K562 (cell line): ENCODE measurements around the gene ITPK1. TPM values are rescaled to one million over a fixed set of nuclear protein-coding genes. Genes with fewer than 3 reads are reported as not detected.

ENCODE experiments used
- ATAC-seq: fragments of 200-7000 bp; cut with Tn5 transposase; 3 replicates; pipeline ENCODE4 v1.9.1; 2020; ENCODE audit warnings: moderate library complexity
- BruUV-seq: library from RNA; stranded (reverse); fragments of 400-500 nt; replicated peaks from 2 replicates; lab custom pipeline; 2021; lab: Mats Ljungman, UMichigan
- CTCF ChIA-PET: fragments of 300-600 bp; formaldehyde crosslinking; extraction: SDS; loops from one replicate; lab custom pipeline; 2021; ENCODE audit warnings: low intra/inter-chr PET ratio; lab: Yijun Ruan, JAX
- POLR2A ChIA-PET: fragments of 300-600, 350-650 bp; sonication (Branson Sonifier 250); formaldehyde crosslinking; extraction: SDS; loops from one replicate; lab custom pipeline; 2021; ENCODE audit warnings: antibody characterized with exemption, inconsistent platforms; lab: Yijun Ruan, JAX
- DNase-seq, 4 experiments: peaks; one replicate each; pipeline versions ENCODE4 v3.0.0 to v3.0.0-alpha.2; 2011 to 2018; ENCODE audit warnings: low spot score in 3 of 4, mixed read lengths in 3 of 4; ENCODE audit errors: extremely low read depth in 1 of 4
- FAIRE-seq: peaks from 2 replicates; lab custom pipeline; 2011; peaks lifted over from hg19 to GRCh38; lab: Jason Lieb, UNC
- H2AFZ ChIP-seq: 2 replicates; pipeline ENCODE4 v1.6.0; 2011; ENCODE audit warnings: low read depth, low read length, control low read depth, inconsistent platforms
- H3K27ac ChIP-seq: fragments of 200-600 bp; 3 replicates; pipeline ENCODE4 v1.8.0; 2011; ENCODE audit warnings: low read depth, mild to moderate bottlenecking, control low read depth, inconsistent platforms, low read length, moderate library complexity, mixed read lengths; ENCODE audit errors: extremely low read depth
- H3K27me3 ChIP-seq, 2 experiments: fragments of 300-600 bp in 1 of 2; 2 replicates in 1 of 2; 3 replicates in 1 of 2; pipeline versions ENCODE4 v1.6.0 to v1.8.0; 2011; ENCODE audit warnings: inconsistent platforms in 2 of 2, low read length in 2 of 2, mild to moderate bottlenecking in 1 of 2, mixed read lengths in 1 of 2, moderate library complexity in 1 of 2; ENCODE audit not compliant: control insufficient read depth in 2 of 2, insufficient read depth in 2 of 2
- H3K36me3 ChIP-seq: fragments of 300-600 bp; 3 replicates; pipeline ENCODE4 v1.8.0; 2011; ENCODE audit warnings: mild to moderate bottlenecking, low read length, inconsistent platforms; ENCODE audit not compliant: control insufficient read depth, insufficient read depth
- H3K4me1 ChIP-seq, 2 experiments: fragments of 200-600 bp in 1 of 2; replicated peaks in 1 of 2; 2 replicates in 1 of 2; 3 replicates in 1 of 2; pipeline versions ENCODE4 v1.5.1 to v1.8.0; 2011; ENCODE audit warnings: inconsistent platforms in 2 of 2, low read length in 2 of 2, mild to moderate bottlenecking in 1 of 2, mixed read lengths in 1 of 2, moderate library complexity in 1 of 2; ENCODE audit not compliant: control insufficient read depth in 2 of 2, insufficient read depth in 2 of 2
- H3K4me2 ChIP-seq: 2 replicates; pipeline ENCODE4 v1.6.1; 2011; ENCODE audit warnings: low read length, control low read depth, inconsistent platforms, mixed read lengths; ENCODE audit not compliant: insufficient read depth
- H3K4me3 ChIP-seq: fragments of 200-600 bp; sonication (generic), shearing (Covaris generic); 2 replicates; pipeline ENCODE4 v1.5.1; 2016; ENCODE audit warnings: control low read depth, inconsistent platforms
- H3K79me2 ChIP-seq: fragments of 200-600 bp; 3 replicates; pipeline ENCODE4 v1.8.0; 2011; ENCODE audit warnings: low read length, inconsistent platforms; ENCODE audit not compliant: control insufficient read depth, insufficient read depth
- H3K9ac ChIP-seq, 2 experiments: 2 replicates each; pipeline versions ENCODE4 v1.6.0 to v1.6.1; 2011; ENCODE audit warnings: low read depth in 2 of 2, low read length in 2 of 2, control low read depth in 1 of 2, inconsistent platforms in 1 of 2, mild to moderate bottlenecking in 1 of 2, mixed read lengths in 1 of 2; ENCODE audit not compliant: insufficient read depth in 1 of 2
- H3K9me1 ChIP-seq: one replicate; pipeline ENCODE4 v1.6.0; 2011; ENCODE audit warnings: inconsistent platforms, mild to moderate bottlenecking, low read length, moderate library complexity; ENCODE audit not compliant: control insufficient read depth, insufficient read depth
- H3K9me3 ChIP-seq: replicated peaks from 2 replicates; pipeline ENCODE4 v1.5.1; 2011; ENCODE audit warnings: low read depth, low read length, inconsistent platforms; ENCODE audit not compliant: control insufficient read depth, insufficient read depth
- H4K20me1 ChIP-seq: replicated peaks from 2 replicates; pipeline ENCODE4 v1.6.1; 2011; ENCODE audit warnings: low read length, inconsistent platforms, mixed read lengths; ENCODE audit not compliant: control insufficient read depth, insufficient read depth
- KLF16 ChIP-seq: IDR thresholded peaks from 2 replicates; pipeline ENCODE4 v1.6.1; 2016; ENCODE audit warnings: antibody characterized with exemption
- MAZ ChIP-seq, 2 experiments: fragments of 450-650 bp in 1 of 2; sonication (generic) in 1 of 2; formaldehyde crosslinking; IDR thresholded peaks in 1 of 2; conservative IDR thresholded peaks in 1 of 2; 2 replicates each; pipeline versions ENCODE4 v1.4.0 to v1.5.0; 2020; ENCODE audit warnings: mild to moderate bottlenecking in 1 of 2, missing genetic modification reagents in 1 of 2
- RB1 ChIP-seq: fragments of 450-650 bp; IDR thresholded peaks from 2 replicates; pipeline ENCODE4 v1.6.1; 2017; ENCODE audit warnings: low read depth, mild to moderate bottlenecking
- REST ChIP-seq, 2 experiments: fragments of 450-650 bp; formaldehyde crosslinking in 1 of 2; IDR thresholded peaks; 2 replicates each; pipeline versions ENCODE4 v1.4.0 to v1.6.1; 2014 to 2020; ENCODE audit warnings: mild to moderate bottlenecking in 2 of 2, borderline replicate concordance in 1 of 2, low read depth in 1 of 2
- ZNF668 ChIP-seq: fragments of 250-450 bp; sonication (Bioruptor Pico); IDR thresholded peaks from 2 replicates; pipeline ENCODE4 v1.8.0; 2022; ENCODE audit warnings: mild to moderate bottlenecking, inconsistent platforms
- WGBS: fragments of 100-300 bp; shearing (Covaris generic); methylation state at CpG from one replicate; pipeline ENCODE4 v1.1.6; 2016; ENCODE audit warnings: low coverage, mixed read lengths; ENCODE audit not compliant: insufficient coverage; ENCODE audit errors: missing lambda C conversion rate; 5-methylcytosine and 5-hydroxymethylcytosine counted together
- in situ Hi-C: fragments of 300-500 bp; cut with MboI; formaldehyde crosslinking; loops from 4 replicates; pipeline ENCODE4 v1.15.0; 2018; ENCODE audit warnings: inconsistent platforms, mixed read lengths
- intact Hi-C: fragments of 100-400 bp; cut with micrococcal nuclease; formaldehyde crosslinking; loops from 2 replicates; pipeline ENCODE4 v1.14.2; 2022
- polyA plus RNA-seq, 8 experiments: library from polyadenylated mRNA; depleted of rRNA in 4 of 8; stranded (reverse) in 5 of 8; unstranded in 3 of 8; fragments of >200 nt; fragmentation: Nextera tagmentation in 2 of 8; fragmentation: Illumina TruSeq in 1 of 8; extraction: Ambion mirVana in 2 of 8; extraction: Trizol in 1 of 8; gene quantifications; 2 replicates each; pipeline versions ENCODE4 v1.2.1 to v1.2.3, GENCODE V29; 2011 to 2014; ENCODE audit warnings: inconsistent platforms in 1 of 8, missing spikeins in 1 of 8
- total RNA-seq, 7 experiments: library from RNA; depleted of rRNA in 6 of 7; stranded (reverse); fragments of >200 nt in 6 of 7; fragmentation: Illumina TruSeq in 2 of 7; extraction: Trizol in 2 of 7; gene quantifications; 2 replicates each; pipeline versions ENCODE4 v1.2.1 to v1.2.3, GENCODE V29; 2011 to 2021; ENCODE audit warnings: low replicate concordance in 1 of 7
- TF ChIP-seq, protein P1 (sequence below): fragments of 200-800 bp; sonication (Bioruptor generic); IDR thresholded peaks from 2 replicates; pipeline ENCODE4 v1.6.1; 2017; ENCODE audit warnings: missing genetic modification characterization, missing compliant biosample characterization
- TF ChIP-seq, protein P2 (sequence below): sonication (generic); formaldehyde crosslinking; IDR thresholded peaks from 2 replicates; pipeline ENCODE4 v1.9.0; 2022; ENCODE audit warnings: mild to moderate bottlenecking, missing genetic modification reagents

The ITPK1 gene
- total and polyA plus RNA-seq, 9 of the 15 experiments (the other 6 are each of a cell fraction or from before 2014, with no cell fraction given): 1.2 to 39.2 (median 23.0) TPM

DNA sequence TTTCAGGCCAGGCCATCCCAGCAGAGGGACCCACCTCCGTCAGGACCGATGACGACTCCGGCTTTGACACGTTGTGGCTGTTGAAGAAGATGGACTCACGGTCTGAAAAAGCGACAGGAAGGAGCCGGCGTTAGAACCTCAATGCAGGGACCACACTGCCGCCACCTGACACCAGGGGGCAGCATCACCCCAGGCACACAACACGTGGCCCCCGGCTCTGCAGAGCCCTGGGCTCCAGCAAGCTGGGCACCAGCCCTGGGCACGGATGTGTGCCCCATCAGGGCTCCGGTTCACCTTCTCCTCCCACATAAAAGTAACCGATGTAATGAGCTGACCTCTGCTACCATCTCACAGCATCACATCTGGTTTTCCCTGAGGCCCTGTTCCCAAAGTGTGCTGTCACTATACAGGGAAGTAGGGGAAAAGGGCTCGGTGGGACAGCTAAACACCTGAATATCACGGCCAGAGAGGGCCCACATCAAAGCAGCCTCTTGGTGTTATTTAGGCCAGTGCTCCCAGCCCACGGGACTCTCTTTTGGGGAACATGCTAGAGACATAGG lies 163.7 kb downstream of the ITPK1 start:
- CTCF ChIA-PET: interaction anchor here (0.7 to 2.4 kb wide), 5 partner anchors 114 to 954 kb away, joined by 3 to 18 read pairs (median 4); no protein-coding TSS in a partner anchor
- H3K36me3 ChIP-seq: peaks cover 8% of the 10 kb centered on the region; the same call in 1 of the 3 replicates
- H4K20me1 ChIP-seq: 0 out of 2 replicates have a peak, but pooled peaks cover 5% of the 10 kb centered on the region
- H3K4me1 ChIP-seq: peaks cover 0 to 5% of the 10 kb centered on the region in 2 experiments; a peak in 2 of 5 replicates
- H3K4me2 ChIP-seq: no peak overlapping the region
- H2AFZ ChIP-seq: no peak overlapping the region
- BruUV-seq: no TSS peak
- H3K27ac ChIP-seq: no peak overlapping the region
- peak; percentile 98 for ATAC-seq
- DNase-seq: peak; percentile 69 to 77 (median 74)
- intact Hi-C loops: loop anchor here (1.0 kb wide), 2 partner anchors 161 to 187 kb away; no protein-coding TSS in a partner anchor
- in situ Hi-C loops: loop anchor here (10.0 kb wide), 1 partner anchor 193 kb away; no protein-coding TSS in a partner anchor
- FAIRE-seq: no peak
- WGBS: 13% methylated on average over 15 of the region's 18 CpGs
- POLR2A ChIA-PET: no interaction called here
- no peak overlapping the region for H3K4me3 ChIP-seq
- H3K79me2 ChIP-seq: no peaks in the 10 kb centered on the region
- no peaks in the 10 kb centered on the region for H3K9me1 ChIP-seq
- H3K9ac ChIP-seq: no peak overlapping the region; a peak in 1 of 4 replicates
- H3K9me3 ChIP-seq: no peaks in the 10 kb centered on the region
- H3K27me3 ChIP-seq: no peaks in the 10 kb centered on the region
- TF ChIP-seq, protein P1, sequence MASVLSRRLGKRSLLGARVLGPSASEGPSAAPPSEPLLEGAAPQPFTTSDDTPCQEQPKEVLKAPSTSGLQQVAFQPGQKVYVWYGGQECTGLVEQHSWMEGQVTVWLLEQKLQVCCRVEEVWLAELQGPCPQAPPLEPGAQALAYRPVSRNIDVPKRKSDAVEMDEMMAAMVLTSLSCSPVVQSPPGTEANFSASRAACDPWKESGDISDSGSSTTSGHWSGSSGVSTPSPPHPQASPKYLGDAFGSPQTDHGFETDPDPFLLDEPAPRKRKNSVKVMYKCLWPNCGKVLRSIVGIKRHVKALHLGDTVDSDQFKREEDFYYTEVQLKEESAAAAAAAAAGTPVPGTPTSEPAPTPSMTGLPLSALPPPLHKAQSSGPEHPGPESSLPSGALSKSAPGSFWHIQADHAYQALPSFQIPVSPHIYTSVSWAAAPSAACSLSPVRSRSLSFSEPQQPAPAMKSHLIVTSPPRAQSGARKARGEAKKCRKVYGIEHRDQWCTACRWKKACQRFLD (CRISPR knock-in tag): no peak
- TF ChIP-seq RB1 (0 out of 2 replicates have a peak, but pooled peaks have one; percentile 25), ZNF668 (no peak), MAZ (CRISPR knock-in tag; conservative IDR thresholded peaks at IDR 0.05 in 1 of 2, IDR thresholded peaks at IDR 0.05 in 1 of 2) (peak in 1 of 2 experiments; percentile 37; a peak in 1 of 4 replicates), REST (IDR thresholded peaks at IDR 0.05; ENCODE audit: borderline replicate concordance) (peak; percentile 79), REST (CRISPR knock-in tag; IDR thresholded peaks at IDR 0.05; ENCODE audit: low read depth) (no peak), KLF16 (no peak)
- TF ChIP-seq, protein P2, sequence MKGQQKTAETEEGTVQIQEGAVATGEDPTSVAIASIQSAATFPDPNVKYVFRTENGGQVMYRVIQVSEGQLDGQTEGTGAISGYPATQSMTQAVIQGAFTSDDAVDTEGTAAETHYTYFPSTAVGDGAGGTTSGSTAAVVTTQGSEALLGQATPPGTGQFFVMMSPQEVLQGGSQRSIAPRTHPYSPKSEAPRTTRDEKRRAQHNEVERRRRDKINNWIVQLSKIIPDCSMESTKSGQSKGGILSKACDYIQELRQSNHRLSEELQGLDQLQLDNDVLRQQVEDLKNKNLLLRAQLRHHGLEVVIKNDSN (CRISPR knock-in tag): peak; percentile 62
